Effector memory CD8-positive, alpha-beta T cell (primary cell): ENCODE data around the gene NCAM2.

Experiments used
- ATAC-seq: fragments of 150-1000 bp; cut with Tn5 transposase; replicated peaks from 2 replicates; pipeline ENCODE4 v1.10.0; 2021; ENCODE audit warnings: mild to moderate bottlenecking, moderate library complexity
- DNase-seq, 3 experiments: peaks; one replicate each; pipeline ENCODE4 v3.0.0; 2021
- H3K27ac Mint-ChIP-seq, 2 donors: one replicate each; pipeline ENCODE4 v1.8.0; 2022; ENCODE audit warnings: mild to moderate bottlenecking in 2 of 2, mixed read lengths in 2 of 2, moderate library complexity in 2 of 2
- H3K27me3 Mint-ChIP-seq, 2 donors: one replicate each; pipeline ENCODE4 v1.8.0; 2022; ENCODE audit warnings: mixed read lengths in 2 of 2
- H3K36me3 Mint-ChIP-seq: one replicate; pipeline ENCODE4 v1.8.0; 2022; ENCODE audit warnings: mild to moderate bottlenecking, moderate library complexity, mixed read lengths; ENCODE audit not compliant: insufficient read depth
- H3K4me1 Mint-ChIP-seq, 2 donors: one replicate each; pipeline ENCODE4 v1.8.0; 2022; ENCODE audit warnings: low read depth in 2 of 2, mixed read lengths in 2 of 2
- H3K4me3 Mint-ChIP-seq, 2 donors: one replicate each; pipeline ENCODE4 v1.8.0; 2022; ENCODE audit warnings: mild to moderate bottlenecking in 2 of 2, mixed read lengths in 2 of 2, moderate library complexity in 2 of 2
- H3K9me3 Mint-ChIP-seq, 2 donors: one replicate each; pipeline ENCODE4 v1.8.0; 2022; ENCODE audit warnings: mixed read lengths in 2 of 2

The NCAM2 gene

DNA sequence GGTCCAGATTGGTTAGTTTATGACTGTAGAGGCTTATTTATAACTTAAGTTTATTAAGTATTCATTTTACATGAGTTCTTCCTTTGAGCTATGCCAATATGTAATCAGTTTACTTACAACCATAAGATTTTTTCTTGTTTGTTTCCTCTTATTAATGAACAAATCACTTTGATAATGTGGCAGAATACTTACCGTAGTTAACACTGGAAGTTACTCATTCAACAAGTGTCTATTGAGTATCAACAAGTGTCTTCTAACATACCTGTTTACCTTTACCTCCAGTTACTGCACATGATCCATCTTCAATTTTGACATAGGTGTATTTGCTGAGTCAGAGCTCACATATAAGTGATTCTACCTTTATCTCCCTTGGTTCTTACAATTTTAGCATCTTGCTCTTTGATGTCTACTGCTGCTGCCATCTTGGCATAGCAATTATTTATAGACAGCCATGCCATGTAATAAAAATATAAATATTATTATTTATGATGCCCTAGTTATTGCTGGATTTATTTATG lies 205.7 kb downstream of the NCAM2 start:
- H3K36me3 Mint-ChIP-seq: no peaks in the 10 kb centered on the region

DNA sequence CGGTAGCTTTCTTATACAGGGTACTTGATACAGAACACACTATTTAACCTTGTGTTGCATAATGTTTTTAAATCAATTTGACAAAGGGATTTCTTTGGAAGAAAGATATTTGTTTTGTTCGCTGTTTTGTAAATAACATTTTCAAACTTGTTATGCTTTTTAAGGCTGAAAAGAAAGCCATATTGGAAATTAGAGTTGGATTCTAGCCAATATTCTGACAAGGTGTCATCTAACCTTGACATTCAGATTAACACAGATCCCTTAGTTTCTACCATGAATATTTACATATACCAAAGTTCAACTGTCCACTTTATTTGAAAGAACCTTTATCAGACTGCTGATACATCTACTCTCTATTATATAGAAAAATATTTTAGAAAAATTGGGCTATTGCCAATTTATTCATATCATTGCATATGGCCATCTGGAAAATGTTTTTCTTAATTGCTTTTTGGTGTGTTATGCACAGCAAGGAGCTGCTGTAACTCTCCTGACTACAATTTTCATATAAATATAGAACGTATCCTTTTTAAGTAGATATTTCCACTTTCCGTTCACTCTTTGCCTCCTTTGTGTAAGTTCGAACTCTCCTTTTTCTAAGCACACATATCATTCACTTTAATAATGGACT lies 206.3 kb downstream of the NCAM2 start:
- Mint-ChIP-seq H3K27me3 (no peaks in the 10 kb centered on the region), H3K4me1 (no peaks in the 10 kb centered on the region), H3K9me3 (peaks cover 0 to 7% of the 10 kb centered on the region in 2 donors), H3K27ac (no peak overlapping the region), H3K36me3 (no peaks in the 10 kb centered on the region), H3K4me3 (no peak overlapping the region)
- ATAC-seq: no peak
- DNase-seq: no peak

More for the DNA sequence above, 205.7 kb downstream of the NCAM2 start:
- Mint-ChIP-seq H3K27ac (no peak overlapping the region), H3K27me3 (no peaks in the 10 kb centered on the region), H3K9me3 (peaks cover 0 to 5% of the 10 kb centered on the region in 2 donors), H3K4me1 (no peaks in the 10 kb centered on the region), H3K4me3 (no peak overlapping the region)
- ATAC-seq: no peak
- no peak for DNase-seq

DNA sequence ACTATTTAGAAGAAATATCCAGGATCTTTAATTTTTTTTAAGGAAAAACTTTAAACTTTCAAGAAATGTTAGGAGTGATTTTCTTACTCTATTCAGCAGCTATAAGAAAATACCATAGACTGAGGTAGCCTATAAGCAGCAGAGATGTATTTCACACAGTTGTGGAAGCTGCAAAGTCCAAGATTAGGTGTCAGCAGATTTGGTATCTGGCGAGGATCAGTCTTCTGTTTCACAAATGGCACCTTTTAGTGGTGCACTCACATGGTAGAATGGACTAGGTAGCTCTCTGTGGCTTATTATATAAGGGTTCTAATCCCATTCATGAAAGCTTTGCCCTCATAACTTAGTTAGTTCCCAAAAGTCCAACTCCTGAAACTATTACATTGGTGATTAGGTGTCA lies 207.4 kb downstream of the NCAM2 start:
- peaks cover 0 to 11% of the 10 kb centered on the region in 2 donors for H3K9me3 Mint-ChIP-seq
- no peaks in the 10 kb centered on the region for H3K4me1 Mint-ChIP-seq
- no peak overlapping the region for H3K27ac Mint-ChIP-seq
- no peaks in the 10 kb centered on the region for H3K27me3 Mint-ChIP-seq
- H3K4me3 Mint-ChIP-seq: no peak overlapping the region
- no peak for DNase-seq
- no peaks in the 10 kb centered on the region for H3K36me3 Mint-ChIP-seq
- no peak for ATAC-seq

DNA sequence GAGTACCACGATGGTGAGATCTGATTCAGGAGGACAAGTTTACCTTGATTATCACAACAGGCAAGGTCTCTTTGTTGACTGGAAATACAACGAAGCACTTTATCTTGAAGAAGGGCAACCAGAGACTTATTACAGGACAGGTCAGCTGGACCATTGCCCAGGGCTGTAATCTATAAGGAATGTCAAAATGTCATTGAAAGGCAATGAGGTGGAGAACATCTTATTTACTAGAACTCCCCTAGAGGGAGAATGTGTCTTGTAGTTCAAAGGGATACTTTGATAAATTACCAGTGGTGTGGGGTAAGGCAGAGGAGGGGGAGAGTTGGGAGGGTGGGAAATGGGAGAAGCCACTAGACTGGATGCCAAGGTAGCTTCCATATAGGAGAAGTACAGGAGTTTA lies 212.3 kb downstream of the NCAM2 start:
- H3K9me3 Mint-ChIP-seq: peaks cover 0 to 12% of the 10 kb centered on the region in 2 donors
- no peak overlapping the region for H3K4me3 Mint-ChIP-seq
- no peaks in the 10 kb centered on the region for H3K4me1 Mint-ChIP-seq
- ATAC-seq (no peak), DNase-seq (no peak)
- H3K36me3 Mint-ChIP-seq: no peaks in the 10 kb centered on the region
- no peak overlapping the region for H3K27ac Mint-ChIP-seq
- no peaks in the 10 kb centered on the region for H3K27me3 Mint-ChIP-seq

DNA sequence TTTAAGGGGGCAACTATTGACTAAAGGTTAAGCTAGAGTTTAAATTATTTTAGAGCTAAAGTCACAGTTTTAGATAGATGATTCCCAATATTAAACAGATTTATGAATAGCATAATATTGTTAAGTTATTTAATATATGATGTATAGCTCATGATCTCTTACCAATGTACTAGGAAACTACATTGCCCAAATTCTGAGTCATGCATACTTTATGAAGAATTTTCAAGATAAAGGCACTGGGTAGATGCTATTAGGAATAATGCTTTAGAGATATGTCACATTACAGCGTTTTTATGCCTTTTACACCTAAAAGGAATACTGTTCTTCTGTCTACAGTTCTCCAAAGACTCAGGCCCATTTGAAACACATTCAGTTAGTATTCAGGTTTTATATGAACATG lies 215.1 kb downstream of the NCAM2 start:
- no peaks in the 10 kb centered on the region for H3K27me3 Mint-ChIP-seq
- no peak for DNase-seq

DNA sequence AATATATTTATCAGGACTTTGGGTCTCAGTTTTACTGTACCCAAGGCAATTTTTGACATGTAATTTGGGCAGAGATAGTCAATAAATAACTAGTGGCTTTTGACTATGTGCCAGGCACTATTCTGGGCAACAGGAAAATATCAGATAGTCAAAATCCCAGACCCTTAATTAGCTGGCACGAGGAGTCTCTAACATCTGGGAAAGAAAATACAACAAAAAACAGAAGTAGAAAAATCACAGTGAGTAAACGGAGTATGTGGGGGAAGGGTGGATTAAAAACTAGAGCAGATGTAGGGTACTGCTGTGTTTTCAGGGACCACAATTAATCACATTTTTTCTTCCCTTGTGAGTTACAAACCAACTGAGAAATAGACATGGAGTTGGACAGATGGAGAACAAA lies 217.8 kb downstream of the NCAM2 start:
- no peak for DNase-seq
- Mint-ChIP-seq H3K27ac (no peak overlapping the region), H3K4me3 (no peak overlapping the region), H3K4me1 (no peaks in the 10 kb centered on the region), H3K36me3 (no peaks in the 10 kb centered on the region), H3K9me3 (peaks cover 3 to 4% of the 10 kb centered on the region in 2 donors), H3K27me3 (no peaks in the 10 kb centered on the region)
- no peak for ATAC-seq

More for the DNA sequence above, 215.1 kb downstream of the NCAM2 start:
- Mint-ChIP-seq H3K9me3 (peaks cover 0 to 10% of the 10 kb centered on the region in 2 donors), H3K4me1 (no peaks in the 10 kb centered on the region), H3K4me3 (no peak overlapping the region), H3K36me3 (no peaks in the 10 kb centered on the region), H3K27ac (no peak overlapping the region)
- ATAC-seq: no peak

DNA sequence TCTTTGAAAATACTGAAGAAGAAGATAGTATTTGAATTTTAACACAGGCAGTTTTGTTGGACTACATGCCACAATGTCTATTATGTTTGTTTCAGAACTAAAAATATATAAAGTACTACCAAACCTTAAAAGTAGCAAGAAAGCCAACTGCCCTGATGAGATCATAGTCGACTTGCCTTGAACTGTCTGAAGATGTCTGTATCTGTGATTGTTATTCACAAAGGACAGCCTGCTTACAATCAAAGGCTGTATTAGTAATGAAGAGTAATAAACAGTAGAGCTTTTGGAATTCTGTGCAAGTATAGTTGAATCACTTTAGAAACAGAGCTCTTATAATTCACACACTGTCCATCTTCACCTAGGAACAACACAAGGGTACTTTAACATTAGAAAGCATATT lies 228.3 kb downstream of the NCAM2 start:
- Mint-ChIP-seq H3K36me3 (no peaks in the 10 kb centered on the region), H3K27me3 (no peaks in the 10 kb centered on the region), H3K4me1 (no peaks in the 10 kb centered on the region), H3K27ac (no peak overlapping the region), H3K4me3 (no peak overlapping the region), H3K9me3 (peaks cover 2 to 10% of the 10 kb centered on the region in 2 donors)
- DNase-seq: no peak
- ATAC-seq: no peak

DNA sequence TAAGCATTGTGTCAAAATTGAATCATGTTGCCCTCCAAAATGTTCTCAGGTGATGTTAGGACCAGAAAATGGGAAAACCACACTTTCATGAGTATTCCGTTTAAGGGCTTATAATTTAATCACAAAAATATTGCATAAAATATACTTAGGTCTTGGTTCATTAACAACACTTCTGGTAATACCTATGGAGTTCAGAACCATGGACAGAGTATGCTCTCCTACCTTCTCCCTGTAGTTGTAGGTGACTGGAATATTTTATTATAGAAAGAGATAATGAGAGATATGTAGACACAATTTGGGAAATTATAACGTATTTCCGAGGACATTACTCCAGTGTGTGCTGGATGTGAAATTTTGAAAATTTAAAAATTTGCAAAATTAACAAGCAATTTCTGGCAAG lies 232.5 kb downstream of the NCAM2 start:
- no peak overlapping the region for H3K27ac Mint-ChIP-seq
- DNase-seq: no peak
- H3K9me3 Mint-ChIP-seq: peaks cover 0 to 5% of the 10 kb centered on the region in 2 donors
- no peak for ATAC-seq
- no peaks in the 10 kb centered on the region for H3K4me1 Mint-ChIP-seq
- no peaks in the 10 kb centered on the region for H3K27me3 Mint-ChIP-seq
- no peak overlapping the region for H3K4me3 Mint-ChIP-seq
- no peaks in the 10 kb centered on the region for H3K36me3 Mint-ChIP-seq

DNA sequence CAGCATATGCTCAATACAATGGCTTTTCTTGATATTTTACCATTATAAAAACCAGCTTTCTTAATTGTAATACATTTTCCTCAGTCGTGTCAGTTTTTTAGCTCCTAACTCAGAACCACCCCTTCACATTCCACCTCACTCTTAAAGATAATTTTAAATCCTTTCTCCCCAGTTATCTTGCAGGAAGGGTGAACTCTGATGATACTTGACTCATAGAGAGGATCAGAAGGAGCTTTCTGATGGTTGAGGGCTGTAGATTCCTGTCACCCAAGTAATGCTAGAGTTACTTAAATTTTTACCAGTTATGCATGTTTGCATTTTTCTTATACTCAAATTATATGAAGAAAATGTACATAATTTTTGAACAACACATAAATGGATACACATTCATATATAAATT lies 233.7 kb downstream of the NCAM2 start:
- H3K4me3 Mint-ChIP-seq: no peak overlapping the region
- no peaks in the 10 kb centered on the region for H3K36me3 Mint-ChIP-seq
- no peaks in the 10 kb centered on the region for H3K27me3 Mint-ChIP-seq
- H3K27ac Mint-ChIP-seq: no peak overlapping the region
- no peak for ATAC-seq
- peaks cover 0 to 2% of the 10 kb centered on the region in 2 donors for H3K9me3 Mint-ChIP-seq
- no peak for DNase-seq
- H3K4me1 Mint-ChIP-seq: no peaks in the 10 kb centered on the region

DNA sequence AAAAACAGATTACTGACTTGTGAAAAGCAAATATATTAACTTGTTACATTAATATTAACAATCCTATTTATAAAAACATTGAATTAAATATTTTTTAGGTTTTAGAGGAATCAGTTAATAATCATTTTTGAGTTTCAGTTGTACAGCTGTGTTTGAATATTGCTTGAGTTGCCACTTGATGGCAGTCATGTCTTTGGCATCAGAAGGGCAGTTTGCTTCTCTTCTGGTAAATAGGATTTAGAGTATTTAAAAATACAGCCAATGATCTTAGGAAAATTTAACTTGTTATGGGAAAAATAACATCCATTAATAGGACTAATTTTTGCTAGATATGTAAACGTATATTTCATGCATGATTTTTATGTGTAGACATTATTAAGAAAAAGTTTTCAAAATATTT lies 234.1 kb downstream of the NCAM2 start:
- H3K27ac Mint-ChIP-seq: no peak overlapping the region
- ATAC-seq (no peak), DNase-seq (no peak)
- H3K27me3 Mint-ChIP-seq: no peaks in the 10 kb centered on the region
- H3K4me3 Mint-ChIP-seq: no peak overlapping the region
- H3K36me3 Mint-ChIP-seq: no peaks in the 10 kb centered on the region
- H3K4me1 Mint-ChIP-seq: no peaks in the 10 kb centered on the region
- peaks cover 0 to 2% of the 10 kb centered on the region in 2 donors for H3K9me3 Mint-ChIP-seq

DNA sequence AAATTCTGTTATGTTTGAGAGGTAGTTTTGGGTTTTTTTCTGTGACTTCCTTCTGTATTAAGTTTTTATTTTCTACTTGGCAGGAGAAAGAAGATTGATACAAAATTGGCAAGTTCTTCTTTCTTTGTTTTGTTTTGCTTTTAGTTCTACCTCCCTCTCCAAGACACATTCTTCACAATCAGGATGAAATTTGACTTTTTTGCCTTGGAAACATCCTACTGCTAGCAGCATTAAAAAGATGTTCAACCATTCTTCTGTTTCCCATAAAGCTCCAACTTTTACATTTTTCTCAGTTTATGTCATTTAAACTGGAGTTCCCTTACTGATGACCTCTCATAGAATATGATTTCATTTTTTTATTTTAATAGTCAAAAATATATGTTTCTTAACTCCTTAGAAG lies 234.8 kb downstream of the NCAM2 start:
- Mint-ChIP-seq H3K9me3 (peaks cover 0 to 2% of the 10 kb centered on the region in 2 donors), H3K27me3 (no peaks in the 10 kb centered on the region), H3K27ac (no peak overlapping the region), H3K36me3 (no peaks in the 10 kb centered on the region), H3K4me3 (no peak overlapping the region), H3K4me1 (no peaks in the 10 kb centered on the region)
- no peak for DNase-seq
- ATAC-seq: no peak

DNA sequence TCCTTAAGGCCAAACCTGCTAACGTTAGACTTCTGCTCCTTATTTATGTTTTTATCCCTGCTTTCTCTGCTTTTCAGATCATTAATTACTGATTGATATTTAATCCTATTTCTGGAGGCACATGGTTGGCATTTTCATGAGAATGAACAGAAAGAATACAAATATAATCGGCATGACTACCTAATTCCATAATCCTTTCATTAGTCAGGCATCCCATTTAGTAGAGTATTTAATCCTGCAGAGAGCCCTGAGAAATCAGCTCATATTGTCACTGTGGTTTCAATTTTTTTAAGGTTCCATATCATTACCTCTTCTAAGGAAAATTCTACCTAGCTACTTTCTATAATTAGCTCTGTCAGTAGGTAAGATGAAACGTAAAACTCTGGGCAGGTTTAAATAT lies 238.8 kb downstream of the NCAM2 start:
- DNase-seq (no peak), ATAC-seq (no peak)
- Mint-ChIP-seq H3K4me1 (no peaks in the 10 kb centered on the region), H3K27me3 (no peaks in the 10 kb centered on the region), H3K9me3 (peaks cover under 1 to 7% of the 10 kb centered on the region in 2 donors), H3K27ac (no peak overlapping the region), H3K36me3 (no peaks in the 10 kb centered on the region), H3K4me3 (no peak overlapping the region)

DNA sequence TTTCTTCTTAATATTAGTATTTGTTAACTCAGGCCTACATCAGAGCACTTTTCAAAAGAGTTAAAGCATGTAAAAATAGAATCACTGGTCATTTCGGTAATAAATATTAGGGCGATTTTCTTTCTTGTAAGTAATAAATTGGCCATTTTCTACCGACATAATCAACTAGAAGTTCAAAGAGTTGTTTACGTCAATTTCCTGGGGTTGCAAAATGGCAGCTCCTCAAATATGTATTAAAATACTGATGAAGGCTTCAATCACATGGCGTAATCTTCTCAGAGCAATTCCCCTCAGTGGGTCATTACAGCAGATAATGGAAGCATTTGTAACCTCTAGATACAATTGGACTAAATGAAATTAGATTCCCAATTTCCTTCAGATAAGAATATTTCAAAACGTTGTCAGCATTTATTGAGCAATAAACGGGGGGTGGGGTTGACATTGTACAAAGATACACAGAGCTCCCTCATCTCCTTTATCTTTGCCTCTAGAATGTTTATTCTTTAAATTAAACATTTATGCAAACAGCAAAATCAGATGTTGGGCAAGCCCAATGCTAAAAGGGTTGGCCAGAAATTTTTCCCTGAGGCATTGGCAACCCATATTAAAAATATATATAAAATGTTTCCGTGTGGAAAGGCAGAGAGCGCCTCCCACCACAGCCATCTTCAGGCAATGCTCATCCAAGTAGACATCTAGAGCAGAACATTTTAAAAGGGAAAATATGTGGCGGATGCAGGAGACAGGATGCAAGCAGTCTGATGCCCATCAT lies 240.6 kb downstream of the NCAM2 start:
- no peaks in the 10 kb centered on the region for H3K4me1 Mint-ChIP-seq

DNA sequence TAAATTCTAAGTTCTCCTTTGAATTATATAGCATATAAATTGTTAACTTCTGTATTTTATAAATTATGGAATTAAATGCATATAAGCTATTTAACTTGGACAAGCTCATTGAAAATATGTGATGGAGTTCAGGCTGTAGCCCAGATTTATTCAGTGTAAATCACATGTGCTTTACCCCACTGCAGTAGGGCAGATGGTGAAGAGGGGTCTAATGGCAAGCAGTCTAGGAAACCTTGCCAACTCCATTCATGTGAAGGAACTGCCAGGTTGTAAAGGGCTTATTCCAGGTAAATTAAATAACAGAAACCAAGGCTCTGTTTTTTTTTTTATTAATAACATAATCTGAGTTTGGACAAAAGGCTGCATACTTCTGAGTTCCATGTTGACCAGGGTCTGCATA lies 243.2 kb downstream of the NCAM2 start:
- Mint-ChIP-seq H3K4me3 (no peak overlapping the region), H3K9me3 (peaks cover 7 to 14% of the 10 kb centered on the region in 2 donors), H3K4me1 (no peaks in the 10 kb centered on the region), H3K27ac (no peak overlapping the region), H3K36me3 (no peaks in the 10 kb centered on the region), H3K27me3 (no peaks in the 10 kb centered on the region)
- DNase-seq: no peak
- no peak for ATAC-seq

More for the DNA sequence above, 240.6 kb downstream of the NCAM2 start:
- DNase-seq (no peak), ATAC-seq (no peak)
- Mint-ChIP-seq H3K27ac (no peak overlapping the region), H3K27me3 (no peaks in the 10 kb centered on the region), H3K4me3 (no peak overlapping the region), H3K9me3 (peaks cover 3 to 14% of the 10 kb centered on the region in 2 donors), H3K36me3 (no peaks in the 10 kb centered on the region)
